ENCODE results near the gene XIRP2.

Gene XIRP2

GRCh38 chr2:167264380-167264779 lies 376.1 kb downstream of the XIRP2 start:
- peak; percentile 65 for TF ChIP-seq CTCF (IDR thresholded peaks at IDR 0.05)

- no peak for TF ChIP-seq CTCF (IDR thresholded peaks at IDR 0.05)
Observed at GRCh38 chr2:167265004-167265403, 376.7 kb downstream of the XIRP2 start.

GRCh38 chr2:167265722-167266121 lies 377.4 kb downstream of the XIRP2 start:
- no peak for TF ChIP-seq CTCF (IDR thresholded peaks at IDR 0.05)

- TF ChIP-seq CTCF (IDR thresholded peaks at IDR 0.05) = no peak
Observed at GRCh38 chr2:167271932-167272331, 383.7 kb downstream of the XIRP2 start.

- no peak for TF ChIP-seq CTCF (IDR thresholded peaks at IDR 0.05)
Observed at GRCh38 chr2:167275046-167275445, 386.8 kb downstream of the XIRP2 start.

- no peak for TF ChIP-seq CTCF (IDR thresholded peaks at IDR 0.05)
Observed at GRCh38 chr2:167279810-167280209, 391.5 kb downstream of the XIRP2 start.

- TF ChIP-seq CTCF (IDR thresholded peaks at IDR 0.05) = no peak
Observed at GRCh38 chr2:167287212-167287611, 398.9 kb downstream of the XIRP2 start.

- TF ChIP-seq CTCF (IDR thresholded peaks at IDR 0.05) = no peak
Observed at GRCh38 chr2:167289651-167290410, 401.6 kb downstream of the XIRP2 start.
